ENCODE results near the gene HSDL1.

The HSDL1 gene

DNA sequence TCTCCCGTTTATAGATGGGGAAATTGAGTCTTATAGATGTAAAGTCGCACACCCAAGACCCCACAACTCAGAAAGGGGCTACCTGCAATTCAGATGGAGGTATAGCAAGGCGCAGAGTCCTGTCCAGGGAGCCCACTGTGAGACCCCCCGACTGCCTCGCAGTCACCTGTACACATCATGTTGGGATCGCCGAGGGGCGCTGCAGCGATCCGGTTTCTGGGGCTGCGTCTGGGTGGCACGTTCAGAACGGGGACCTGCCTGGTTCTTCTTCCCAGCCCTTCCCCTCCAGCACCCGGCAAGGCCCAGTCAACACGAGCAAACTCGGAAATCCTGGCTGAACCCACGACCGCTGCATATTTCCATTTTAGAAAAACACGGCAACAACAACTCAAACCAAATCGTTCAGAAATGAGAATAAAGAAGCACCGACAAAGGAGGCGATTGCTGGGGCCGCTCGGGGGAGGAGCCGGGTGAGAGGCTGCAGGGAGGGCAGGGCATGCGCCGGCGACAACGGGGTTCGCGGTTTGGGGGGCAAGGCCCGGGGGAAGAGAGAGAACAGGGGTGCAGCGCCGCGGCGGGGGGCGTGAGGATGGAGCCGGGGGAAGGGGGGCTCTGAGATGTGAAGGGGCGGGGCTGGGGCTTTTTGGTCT is 643 bp downstream of the HSDL1 start:
- peaks cover 3% of the 10 kb centered on the region for H3K79me1 ChIP-seq (ENCODE audit: low read length)
- no peak overlapping the region for H2AK5ac ChIP-seq (ENCODE audit: low read length)
- H3K4ac ChIP-seq (ENCODE audit: low read depth, low read length), result peak overlapping the region; percentile 13
- no peak overlapping the region for H3K23ac ChIP-seq (ENCODE audit: low read length)
- H3K4me2 ChIP-seq (ENCODE audit: low read length), result peak overlapping the region; percentile 91
- H2BK12ac ChIP-seq (ENCODE audit: low read length), result no peak overlapping the region
- peak overlapping the region; percentile 85 for H3K4me3 ChIP-seq (ENCODE audit: low read depth, low read length)
- H3K4me1 ChIP-seq (ENCODE audit: control insufficient read depth in 1 of 2, insufficient read depth in 2 of 2, low read length in 2 of 2), result peaks cover 0 to 3% of the 10 kb centered on the region in 2 experiments
- H2BK5ac ChIP-seq (ENCODE audit: low read depth, low read length, poor library complexity), result no peak overlapping the region
- no CpG with 5 or more reads among the region's 39 CpGs for WGBS (ENCODE audit: extremely low coverage, insufficient coverage, insufficient read length)
- no peak overlapping the region for H3K14ac ChIP-seq (ENCODE audit: low read length)
- peak in 1 of 2 donors; percentile 44 for DNase-seq
- H3K9me3 ChIP-seq (ENCODE audit: insufficient read depth, low read depth, low read length), result no peaks in the 10 kb centered on the region
- no peak overlapping the region for H2BK120ac ChIP-seq (ENCODE audit: insufficient read depth, low read length, poor library complexity)
- H4K91ac ChIP-seq (ENCODE audit: low read depth, low read length), result peak overlapping the region; percentile 4
- no peaks in the 10 kb centered on the region for H3K36me3 ChIP-seq (ENCODE audit: control insufficient read depth in 1 of 2, insufficient read depth in 2 of 2, low read length in 2 of 2)
- no peak overlapping the region for H4K8ac ChIP-seq (ENCODE audit: low read depth, low read length)
- no peaks in the 10 kb centered on the region for H3K27me3 ChIP-seq (ENCODE audit: insufficient read depth, low read length)
- peak overlapping the region; percentile 77 for H3K18ac ChIP-seq (ENCODE audit: low read length)
- H4K12ac ChIP-seq (ENCODE audit: low read depth, low read length), result no peak overlapping the region
- H3K9ac ChIP-seq (ENCODE audit: low read length), result peak overlapping the region; percentile 73
- peak overlapping the region; percentile 49 for H3K27ac ChIP-seq (ENCODE audit: low read depth, low read length)
- H3K79me2 ChIP-seq (ENCODE audit: control insufficient read depth, insufficient read depth, low read length, poor library complexity), result peaks cover 2% of the 10 kb centered on the region
- peak overlapping the region; percentile 38 for H2AFZ ChIP-seq (ENCODE audit: insufficient read depth, low read length, poor library complexity)

DNA sequence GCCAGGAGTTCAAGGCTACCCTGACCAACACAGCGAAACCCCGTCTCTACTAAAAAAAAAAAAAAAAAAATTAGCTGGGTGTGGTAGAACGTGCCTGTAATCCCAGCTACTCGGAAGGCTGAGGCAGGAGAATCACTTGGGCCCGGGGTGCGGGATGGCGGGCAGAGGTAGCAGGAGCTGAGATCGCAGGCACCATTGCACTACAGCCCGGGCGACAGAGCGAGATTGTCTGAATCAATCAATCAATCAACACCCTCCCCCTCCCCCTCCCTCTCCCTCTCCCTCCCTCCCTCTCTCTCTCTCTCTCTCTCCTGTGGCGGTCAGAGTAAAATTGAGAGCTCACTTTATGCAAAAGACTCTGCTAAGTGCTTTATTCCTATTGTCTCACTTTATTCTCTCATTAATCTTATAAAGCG is 1.2 kb downstream of the HSDL1 start:
- H3K4me2 ChIP-seq (ENCODE audit: low read length), result peak overlapping the region; percentile 91
- H3K4ac ChIP-seq (ENCODE audit: low read depth, low read length), result peak overlapping the region; percentile 41
- no peak overlapping the region for H2AFZ ChIP-seq (ENCODE audit: insufficient read depth, low read length, poor library complexity)
- H2BK5ac ChIP-seq (ENCODE audit: low read depth, low read length, poor library complexity), result no peak overlapping the region
- no peak overlapping the region for H2AK5ac ChIP-seq (ENCODE audit: low read length)
- no peaks in the 10 kb centered on the region for H3K27me3 ChIP-seq (ENCODE audit: insufficient read depth, low read length)
- H3K4me1 ChIP-seq (ENCODE audit: control insufficient read depth in 1 of 2, insufficient read depth in 2 of 2, low read length in 2 of 2), result peaks cover 5 to 8% of the 10 kb centered on the region in 2 experiments
- H4K91ac ChIP-seq (ENCODE audit: low read depth, low read length), result no peak overlapping the region
- no peak overlapping the region for H3K9ac ChIP-seq (ENCODE audit: low read length)
- H3K18ac ChIP-seq (ENCODE audit: low read length), result no peak overlapping the region
- H3K79me1 ChIP-seq (ENCODE audit: low read length), result peaks cover 3% of the 10 kb centered on the region
- no CpG with 5 or more reads among the region's 13 CpGs for WGBS (ENCODE audit: extremely low coverage, insufficient coverage, insufficient read length)
- H3K23ac ChIP-seq (ENCODE audit: low read length), result no peak overlapping the region
- H3K79me2 ChIP-seq (ENCODE audit: control insufficient read depth, insufficient read depth, low read length, poor library complexity), result peaks cover 2% of the 10 kb centered on the region
- no peak overlapping the region for H3K27ac ChIP-seq (ENCODE audit: low read depth, low read length)
- H3K9me3 ChIP-seq (ENCODE audit: insufficient read depth, low read depth, low read length), result no peaks in the 10 kb centered on the region
- H3K4me3 ChIP-seq (ENCODE audit: low read depth, low read length), result no peak overlapping the region
- H4K12ac ChIP-seq (ENCODE audit: low read depth, low read length), result no peak overlapping the region
- no peak overlapping the region for H3K14ac ChIP-seq (ENCODE audit: low read length)
- no peaks in the 10 kb centered on the region for H3K36me3 ChIP-seq (ENCODE audit: control insufficient read depth in 1 of 2, insufficient read depth in 2 of 2, low read length in 2 of 2)
- no peak overlapping the region for H4K8ac ChIP-seq (ENCODE audit: low read depth, low read length)
- DNase-seq, result no peak
- no peak overlapping the region for H2BK120ac ChIP-seq (ENCODE audit: insufficient read depth, low read length, poor library complexity)
- H2BK12ac ChIP-seq (ENCODE audit: low read length), result no peak overlapping the region

DNA sequence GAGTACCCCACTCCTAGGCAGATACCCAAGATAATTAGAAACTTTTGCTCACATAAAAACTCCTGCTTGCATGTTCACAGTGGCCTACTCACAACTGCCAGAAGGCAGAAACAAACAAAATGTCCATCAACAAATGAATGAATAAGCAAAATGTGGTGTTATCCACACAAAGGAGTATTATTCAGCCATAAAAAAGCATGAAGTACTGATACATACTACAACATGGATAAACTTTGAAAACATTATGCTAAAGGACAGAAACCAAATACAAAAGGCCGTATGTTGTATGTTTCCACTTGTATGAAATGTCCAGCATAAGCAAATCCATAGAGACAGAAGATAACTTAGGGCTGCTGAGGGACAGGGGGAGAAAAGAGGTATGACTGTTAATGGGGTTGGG is 1.9 kb downstream of the HSDL1 start:
- H4K8ac ChIP-seq (ENCODE audit: low read depth, low read length), result no peak overlapping the region
- H3K9me3 ChIP-seq (ENCODE audit: insufficient read depth, low read depth, low read length), result no peaks in the 10 kb centered on the region
- no peak for DNase-seq
- peaks cover 3% of the 10 kb centered on the region for H3K79me1 ChIP-seq (ENCODE audit: low read length)
- no peak overlapping the region for H3K27ac ChIP-seq (ENCODE audit: low read depth, low read length)
- H4K12ac ChIP-seq (ENCODE audit: low read depth, low read length), result no peak overlapping the region
- H2BK5ac ChIP-seq (ENCODE audit: low read depth, low read length, poor library complexity), result no peak overlapping the region
- H3K4me1 ChIP-seq (ENCODE audit: control insufficient read depth in 1 of 2, insufficient read depth in 2 of 2, low read length in 2 of 2), result peaks cover 5 to 8% of the 10 kb centered on the region in 2 experiments
- no peak overlapping the region for H3K18ac ChIP-seq (ENCODE audit: low read length)
- WGBS (ENCODE audit: extremely low coverage, insufficient coverage, insufficient read length), result no CpG with 5 or more reads among the region's 1 CpG
- no peak overlapping the region for H2BK12ac ChIP-seq (ENCODE audit: low read length)
- no peak overlapping the region for H3K23ac ChIP-seq (ENCODE audit: low read length)
- H4K91ac ChIP-seq (ENCODE audit: low read depth, low read length), result no peak overlapping the region
- no peak overlapping the region for H2BK120ac ChIP-seq (ENCODE audit: insufficient read depth, low read length, poor library complexity)
- H3K4me3 ChIP-seq (ENCODE audit: low read depth, low read length), result no peak overlapping the region
- H3K4ac ChIP-seq (ENCODE audit: low read depth, low read length), result no peak overlapping the region
- no peaks in the 10 kb centered on the region for H3K27me3 ChIP-seq (ENCODE audit: insufficient read depth, low read length)
- H3K14ac ChIP-seq (ENCODE audit: low read length), result no peak overlapping the region
- no peak overlapping the region for H3K4me2 ChIP-seq (ENCODE audit: low read length)
- H2AFZ ChIP-seq (ENCODE audit: insufficient read depth, low read length, poor library complexity), result no peak overlapping the region
- no peak overlapping the region for H2AK5ac ChIP-seq (ENCODE audit: low read length)
- H3K36me3 ChIP-seq (ENCODE audit: control insufficient read depth in 1 of 2, insufficient read depth in 2 of 2, low read length in 2 of 2), result no peaks in the 10 kb centered on the region
- peaks cover 2% of the 10 kb centered on the region for H3K79me2 ChIP-seq (ENCODE audit: control insufficient read depth, insufficient read depth, low read length, poor library complexity)
- no peak overlapping the region for H3K9ac ChIP-seq (ENCODE audit: low read length)

DNA sequence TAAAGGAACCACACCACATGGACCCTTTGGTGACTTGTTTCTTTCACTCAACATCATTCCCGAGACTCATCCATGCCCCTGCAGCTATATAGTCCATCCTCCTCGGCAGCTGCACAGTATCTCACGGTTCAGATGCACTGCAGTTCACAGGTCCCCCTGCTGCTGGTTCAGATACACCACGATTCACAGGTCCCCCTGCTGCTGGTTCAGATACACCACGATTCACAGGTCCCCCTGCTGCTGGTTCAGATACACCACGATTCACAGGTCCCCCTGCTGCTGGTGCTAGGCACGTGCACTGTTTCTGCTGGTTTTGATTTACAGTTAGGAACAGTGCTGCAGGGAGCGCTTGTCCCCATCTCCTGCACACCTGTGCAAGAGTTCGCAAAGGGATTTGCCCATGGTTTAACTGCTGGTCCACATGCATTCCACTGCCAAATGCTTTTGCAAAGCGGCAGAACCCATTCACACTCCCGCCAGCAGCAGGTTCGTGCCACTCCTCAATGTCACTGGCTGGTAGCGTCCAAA is 3.8 kb downstream of the HSDL1 start:
- no peak overlapping the region for H4K12ac ChIP-seq (ENCODE audit: low read depth, low read length)
- peaks cover 2% of the 10 kb centered on the region for H3K79me2 ChIP-seq (ENCODE audit: control insufficient read depth, insufficient read depth, low read length, poor library complexity)
- H3K14ac ChIP-seq (ENCODE audit: low read length), result no peak overlapping the region
- H2BK120ac ChIP-seq (ENCODE audit: insufficient read depth, low read length, poor library complexity), result no peak overlapping the region
- no peaks in the 10 kb centered on the region for H3K9me3 ChIP-seq (ENCODE audit: insufficient read depth, low read depth, low read length)
- DNase-seq, result peak in 1 of 2 donors; percentile 26
- H3K4me1 ChIP-seq (ENCODE audit: control insufficient read depth in 1 of 2, insufficient read depth in 2 of 2, low read length in 2 of 2), result peaks cover 5 to 8% of the 10 kb centered on the region in 2 experiments
- H3K18ac ChIP-seq (ENCODE audit: low read length), result no peak overlapping the region
- no peak overlapping the region for H4K91ac ChIP-seq (ENCODE audit: low read depth, low read length)
- peaks cover 3% of the 10 kb centered on the region for H3K79me1 ChIP-seq (ENCODE audit: low read length)
- no peak overlapping the region for H3K4me2 ChIP-seq (ENCODE audit: low read length)
- no peaks in the 10 kb centered on the region for H3K36me3 ChIP-seq (ENCODE audit: control insufficient read depth in 1 of 2, insufficient read depth in 2 of 2, low read length in 2 of 2)
- no peak overlapping the region for H2BK12ac ChIP-seq (ENCODE audit: low read length)
- H3K27me3 ChIP-seq (ENCODE audit: insufficient read depth, low read length), result no peaks in the 10 kb centered on the region
- H3K4me3 ChIP-seq (ENCODE audit: low read depth, low read length), result no peak overlapping the region
- no peak overlapping the region for H3K23ac ChIP-seq (ENCODE audit: low read length)
- H2BK5ac ChIP-seq (ENCODE audit: low read depth, low read length, poor library complexity), result no peak overlapping the region
- H2AFZ ChIP-seq (ENCODE audit: insufficient read depth, low read length, poor library complexity), result no peak overlapping the region
- no peak overlapping the region for H3K27ac ChIP-seq (ENCODE audit: low read depth, low read length)
- H3K9ac ChIP-seq (ENCODE audit: low read length), result no peak overlapping the region
- no peak overlapping the region for H4K8ac ChIP-seq (ENCODE audit: low read depth, low read length)
- no peak overlapping the region for H3K4ac ChIP-seq (ENCODE audit: low read depth, low read length)
- H2AK5ac ChIP-seq (ENCODE audit: low read length), result no peak overlapping the region
- no CpG with 5 or more reads among the region's 13 CpGs for WGBS (ENCODE audit: extremely low coverage, insufficient coverage, insufficient read length)

All from trophoblast cell (in vitro differentiated cells and primary cell).